SK-N-SH (cell line): ENCODE results near the gene PITPNM1. TPM values are rescaled to one million over a fixed set of nuclear protein-coding genes. Genes with fewer than 3 reads are reported as not detected.

Source experiments
- CTCF ChIA-PET: fragments of 300-600, 350-600 bp; formaldehyde crosslinking; extraction: SDS; loops from one replicate; lab custom pipeline; 2021; lab: Yijun Ruan, JAX
- POLR2A ChIA-PET: fragments of 350-600 bp; sonication (Branson Sonifier 250); formaldehyde crosslinking; extraction: SDS; loops from one replicate; lab custom pipeline; 2020; ENCODE audit warnings: antibody characterized with exemption, inconsistent platforms; lab: Yijun Ruan, JAX
- DNase-seq: peaks from one replicate; pipeline ENCODE4 v3.0.0; 2012
- H2AFZ ChIP-seq: fragments of 200-600 bp; sonication (generic); 2 replicates; pipeline ENCODE4 v1.8.1; 2016; ENCODE audit warnings: antibody characterized with exemption, mild to moderate bottlenecking, low read depth
- H3F3A ChIP-seq: fragments of 200-600 bp; sonication (generic); replicated peaks from 2 replicates; pipeline ENCODE3; 2016; ENCODE audit warnings: antibody characterized with exemption, mild to moderate bottlenecking; ENCODE audit not compliant: insufficient read depth
- H3K27ac ChIP-seq, 2 experiments: fragments of 200-500 bp in 1 of 2; fragments of 200-600 bp in 1 of 2; sonication (Bioruptor generic) in 1 of 2; sonication (generic), shearing (Covaris generic) in 1 of 2; 2 replicates each; pipeline versions ENCODE4 v1.5.1 to v1.6.1; 2014 to 2016; ENCODE audit warnings: low read depth in 2 of 2, inconsistent platforms in 1 of 2, low read length in 1 of 2, mild to moderate bottlenecking in 1 of 2, mixed read lengths in 1 of 2
- H3K27me3 ChIP-seq: fragments of 200-600 bp; sonication (generic), shearing (Covaris generic); 2 replicates; pipeline ENCODE4 v1.6.1; 2016; ENCODE audit warnings: mixed run types; ENCODE audit not compliant: insufficient read depth
- H3K36me3 ChIP-seq, 2 experiments: fragments of 200-500 bp in 1 of 2; fragments of 200-600 bp in 1 of 2; sonication (Bioruptor generic) in 1 of 2; sonication (generic) in 1 of 2; replicated peaks in 1 of 2; 2 replicates each; pipeline versions ENCODE3 to v1.5.1; 2014 to 2016; ENCODE audit warnings: low read length in 1 of 2, mild to moderate bottlenecking in 1 of 2; ENCODE audit not compliant: insufficient read depth in 2 of 2, control insufficient read depth in 1 of 2
- H3K4me1 ChIP-seq, 2 experiments: fragments of 200-500 bp in 1 of 2; fragments of 200-600 bp in 1 of 2; sonication (Bioruptor generic) in 1 of 2; sonication (generic), shearing (Covaris generic) in 1 of 2; 2 replicates each; pipeline versions ENCODE4 v1.5.1 to v1.6.1; 2014 to 2016; ENCODE audit warnings: low read depth in 1 of 2, low read length in 1 of 2, mixed run types in 1 of 2; ENCODE audit not compliant: insufficient read depth in 2 of 2, control insufficient read depth in 1 of 2
- H3K4me2 ChIP-seq: fragments of 200-600 bp; sonication (generic), shearing (Covaris generic); 2 replicates; pipeline ENCODE4 v1.6.1; 2017; ENCODE audit warnings: mixed run types
- H3K4me3 ChIP-seq, 2 experiments: fragments of 200-500 bp in 1 of 2; fragments of 200-600 bp in 1 of 2; sonication (Bioruptor generic) in 1 of 2; sonication (generic), shearing (Covaris generic) in 1 of 2; 2 replicates each; pipeline versions ENCODE4 v1.5.1 to v1.8.1; 2014 to 2016; ENCODE audit warnings: low read depth in 2 of 2, inconsistent platforms in 1 of 2, low read length in 1 of 2, mild to moderate bottlenecking in 1 of 2, mixed read lengths in 1 of 2, moderate library complexity in 1 of 2
- H3K79me2 ChIP-seq: fragments of 200-600 bp; sonication (generic); 2 replicates; pipeline ENCODE4 v1.8.1; 2017; ENCODE audit warnings: mild to moderate bottlenecking; ENCODE audit not compliant: insufficient read depth
- H3K9ac ChIP-seq: fragments of 200-600 bp; sonication (generic); 2 replicates; pipeline ENCODE4 v1.6.1; 2017; ENCODE audit warnings: mixed run types
- H3K9me2 ChIP-seq: fragments of 200-600 bp; sonication (generic); 2 replicates; pipeline ENCODE4 v1.6.1; 2017; ENCODE audit warnings: mixed run types
- H3K9me3 ChIP-seq: fragments of 200-600 bp; sonication (generic); 2 replicates; pipeline ENCODE4 v1.6.1; 2017; ENCODE audit warnings: mixed run types, mild to moderate bottlenecking, moderate library complexity
- H4K20me1 ChIP-seq: fragments of 200-600 bp; sonication (generic); 2 replicates; pipeline ENCODE4 v1.6.1; 2017; ENCODE audit warnings: mild to moderate bottlenecking, mixed run types; ENCODE audit not compliant: insufficient read depth
- ELF1 ChIP-seq: IDR thresholded peaks from 2 replicates; pipeline ENCODE4 v1.4.0; 2012
- FOXM1 ChIP-seq: IDR thresholded peaks from 2 replicates; pipeline ENCODE4 v1.4.0; 2012; ENCODE audit warnings: low read depth, mild to moderate bottlenecking
- GABPA ChIP-seq: IDR thresholded peaks from 2 replicates; pipeline ENCODE4 v1.4.0; 2012; ENCODE audit warnings: low read depth, mild to moderate bottlenecking
- GATA2 ChIP-seq: sonication (generic); formaldehyde crosslinking; IDR thresholded peaks from 2 replicates; pipeline ENCODE4 v1.5.0; 2020; ENCODE audit warnings: mild to moderate bottlenecking, missing genetic modification reagents
- JUND ChIP-seq: IDR thresholded peaks from 2 replicates; pipeline ENCODE4 v1.4.0; 2012
- MEF2A ChIP-seq: IDR thresholded peaks from 2 replicates; pipeline ENCODE4 v1.4.0; 2012; ENCODE audit warnings: low read depth, borderline replicate concordance
- POLR2AphosphoS5 ChIP-seq: IDR thresholded peaks from 2 replicates; pipeline ENCODE4 v1.6.1; 2012; ENCODE audit warnings: low read depth, low read length
- RAD21 ChIP-seq: IDR thresholded peaks from 2 replicates; pipeline ENCODE4 v1.6.1; 2012; ENCODE audit warnings: mild to moderate bottlenecking, low read length
- RCOR1 ChIP-seq: fragments of 150-350 bp; IDR thresholded peaks from 2 replicates; pipeline ENCODE4 v1.6.1; 2017; ENCODE audit warnings: antibody characterized with exemption, low read length
- SIN3A ChIP-seq: IDR thresholded peaks from 2 replicates; pipeline ENCODE4 v1.6.1; 2012; ENCODE audit warnings: low read depth, mild to moderate bottlenecking, low read length, moderate library complexity, borderline replicate concordance
- TAF1 ChIP-seq: IDR thresholded peaks from 2 replicates; pipeline ENCODE4 v1.6.1; 2012; ENCODE audit warnings: low read depth, mild to moderate bottlenecking, low read length, moderate library complexity, borderline replicate concordance
- TEAD4 ChIP-seq: IDR thresholded peaks from 2 replicates; pipeline ENCODE4 v1.4.0; 2012; ENCODE audit warnings: mild to moderate bottlenecking, borderline replicate concordance; ENCODE audit not compliant: insufficient read depth
- YY1 ChIP-seq: IDR thresholded peaks from 2 replicates; pipeline ENCODE4 v1.4.0; 2012; ENCODE audit warnings: low read depth, mild to moderate bottlenecking
- WGBS: methylation state at CpG from one replicate; pipeline ENCODE4 v1.1.6; 2017; ENCODE audit warnings: low lambda C conversion rate; 5-methylcytosine and 5-hydroxymethylcytosine counted together
- polyA plus RNA-seq, 3 experiments: library from polyadenylated mRNA; depleted of rRNA; stranded (reverse); fragments of >200 nt; gene quantifications; 2 replicates each; pipeline ENCODE4 v1.2.3, GENCODE V29; 2012
- TF ChIP-seq, protein P1 (sequence below): IDR thresholded peaks from 2 replicates; pipeline ENCODE4; 2012
- TF ChIP-seq, protein P2 (sequence below): fragments of 150-350 bp; IDR thresholded peaks from 2 replicates; pipeline ENCODE4 v1.6.1; 2017; ENCODE audit warnings: antibody characterized with exemption, low read length, low read depth, borderline replicate concordance
- TF ChIP-seq, protein P3 (sequence below): IDR thresholded peaks from 2 replicates; pipeline ENCODE4 v1.4.0; 2012; ENCODE audit warnings: low read depth, borderline replicate concordance
- TF ChIP-seq, protein P4 (sequence below): IDR thresholded peaks from 2 replicates; pipeline ENCODE4 v1.4.0; 2012; ENCODE audit warnings: low read depth, borderline replicate concordance
- TF ChIP-seq, protein P5 (sequence below): IDR thresholded peaks from 2 replicates; pipeline ENCODE4 v1.6.1; 2012; ENCODE audit warnings: mild to moderate bottlenecking, low read depth, low read length, moderate library complexity

PITPNM1 gene
- polyA plus RNA-seq, 1 of the 3 experiments (the other 2 are of a cell fraction) = 24.2 TPM

DNA sequence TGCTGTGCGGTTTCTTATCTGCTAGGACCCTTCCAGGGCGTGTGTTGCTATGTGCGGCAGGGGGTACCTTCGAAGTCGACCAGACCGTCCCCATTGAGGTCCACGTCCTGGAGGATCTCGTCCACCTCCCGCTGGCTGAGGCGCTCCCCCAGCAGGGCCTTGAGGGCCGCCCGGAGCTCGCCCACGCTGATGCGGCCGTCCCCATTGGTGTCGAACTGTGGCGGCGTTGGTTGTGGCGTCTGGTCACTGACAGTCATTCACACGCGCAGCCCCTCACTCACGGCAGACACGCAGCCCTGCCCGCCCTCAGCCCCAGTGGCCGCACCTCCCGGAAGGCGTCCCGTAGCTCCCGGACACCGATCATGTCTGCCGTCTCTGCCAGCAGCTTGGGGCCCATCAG, 14.6 kb upstream of the PITPNM1 start:
- Histone ChIP-seq H3K4me3 (no peak overlapping the region), H3K36me3 (no peaks in the 10 kb centered on the region), H3F3A (no peaks in the 10 kb centered on the region), H2AFZ (no peak overlapping the region), H3K27ac (no peak overlapping the region), H3K4me2 (no peak overlapping the region), H3K9ac (no peak overlapping the region), H3K9me2 (no peaks in the 10 kb centered on the region), H3K9me3 (no peaks in the 10 kb centered on the region), H4K20me1 (no peaks in the 10 kb centered on the region), H3K27me3 (0 out of 2 replicates have a peak, but pooled peaks cover 4% of the 10 kb centered on the region), H3K4me1 (no peaks in the 10 kb centered on the region; a peak in 1 of 4 replicates), H3K79me2 (no peaks in the 10 kb centered on the region)
- TF ChIP-seq JUND (no peak), TEAD4 (no peak), TAF1 (no peak), RCOR1 (no peak), YY1 (no peak), SIN3A (no peak), GABPA (no peak), MEF2A (no peak), GATA2 (no peak)
- TF ChIP-seq, protein P1, sequence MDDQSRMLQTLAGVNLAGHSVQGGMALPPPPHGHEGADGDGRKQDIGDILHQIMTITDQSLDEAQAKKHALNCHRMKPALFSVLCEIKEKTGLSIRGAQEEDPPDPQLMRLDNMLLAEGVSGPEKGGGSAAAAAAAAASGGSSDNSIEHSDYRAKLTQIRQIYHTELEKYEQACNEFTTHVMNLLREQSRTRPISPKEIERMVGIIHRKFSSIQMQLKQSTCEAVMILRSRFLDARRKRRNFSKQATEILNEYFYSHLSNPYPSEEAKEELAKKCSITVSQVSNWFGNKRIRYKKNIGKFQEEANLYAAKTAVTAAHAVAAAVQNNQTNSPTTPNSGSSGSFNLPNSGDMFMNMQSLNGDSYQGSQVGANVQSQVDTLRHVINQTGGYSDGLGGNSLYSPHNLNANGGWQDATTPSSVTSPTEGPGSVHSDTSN = no peak
- TF ChIP-seq, protein P2, sequence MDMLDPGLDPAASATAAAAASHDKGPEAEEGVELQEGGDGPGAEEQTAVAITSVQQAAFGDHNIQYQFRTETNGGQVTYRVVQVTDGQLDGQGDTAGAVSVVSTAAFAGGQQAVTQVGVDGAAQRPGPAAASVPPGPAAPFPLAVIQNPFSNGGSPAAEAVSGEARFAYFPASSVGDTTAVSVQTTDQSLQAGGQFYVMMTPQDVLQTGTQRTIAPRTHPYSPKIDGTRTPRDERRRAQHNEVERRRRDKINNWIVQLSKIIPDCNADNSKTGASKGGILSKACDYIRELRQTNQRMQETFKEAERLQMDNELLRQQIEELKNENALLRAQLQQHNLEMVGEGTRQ = no peak
- TF ChIP-seq, protein P3, sequence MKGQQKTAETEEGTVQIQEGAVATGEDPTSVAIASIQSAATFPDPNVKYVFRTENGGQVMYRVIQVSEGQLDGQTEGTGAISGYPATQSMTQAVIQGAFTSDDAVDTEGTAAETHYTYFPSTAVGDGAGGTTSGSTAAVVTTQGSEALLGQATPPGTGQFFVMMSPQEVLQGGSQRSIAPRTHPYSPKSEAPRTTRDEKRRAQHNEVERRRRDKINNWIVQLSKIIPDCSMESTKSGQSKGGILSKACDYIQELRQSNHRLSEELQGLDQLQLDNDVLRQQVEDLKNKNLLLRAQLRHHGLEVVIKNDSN = no peak
- POLR2A ChIA-PET = no interaction called here
- CTCF ChIA-PET = interaction anchor here (0.6 to 1.0 kb wide), 2 partner anchors 64 to 203 kb away, joined by 3 read pairs; partner anchors contain the start of gene GSTP1
- no peak for DNase-seq
- WGBS = 81% methylated on average over 16 of the region's 32 CpGs

DNA sequence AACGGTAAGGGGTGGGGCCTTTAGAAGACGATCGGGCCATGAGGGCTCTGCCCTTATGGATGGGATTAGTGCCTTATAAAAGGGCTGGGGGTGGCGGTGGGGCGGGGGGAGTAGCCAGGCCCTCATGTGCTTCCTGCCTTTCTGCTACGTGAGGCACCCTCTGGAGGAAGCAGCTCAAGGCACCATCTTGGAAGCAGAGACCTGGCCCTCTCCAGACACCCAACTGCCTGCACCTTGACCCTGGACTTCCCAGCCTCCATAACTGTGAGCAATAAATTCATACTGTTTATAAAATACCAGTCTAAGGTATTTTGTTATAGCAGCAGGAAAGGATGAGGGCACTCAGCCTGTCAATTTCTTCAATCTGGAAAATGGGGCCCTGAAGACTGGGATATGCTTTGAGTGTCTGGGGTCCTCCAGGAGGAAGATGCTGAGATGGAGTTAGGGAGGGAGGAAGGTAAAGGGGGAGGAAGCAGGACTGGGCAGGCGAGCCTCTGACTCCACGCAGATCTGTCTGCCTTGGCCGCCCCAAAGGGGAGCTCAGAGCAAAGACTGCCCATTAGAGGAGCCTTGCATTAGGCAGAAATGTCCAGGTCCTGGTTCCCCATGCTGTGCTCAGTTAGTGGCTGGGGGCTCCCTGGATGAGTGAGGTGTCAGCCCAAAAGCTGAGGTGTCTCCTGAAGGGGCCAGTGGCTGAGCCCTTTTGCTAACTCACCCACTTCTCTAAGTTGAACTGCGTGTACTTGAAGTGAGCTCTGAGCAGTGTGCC, 12.8 kb upstream of the PITPNM1 start:
- Histone ChIP-seq H3K36me3 (no peaks in the 10 kb centered on the region), H3K9me3 (no peaks in the 10 kb centered on the region)
- TF ChIP-seq, protein P4, sequence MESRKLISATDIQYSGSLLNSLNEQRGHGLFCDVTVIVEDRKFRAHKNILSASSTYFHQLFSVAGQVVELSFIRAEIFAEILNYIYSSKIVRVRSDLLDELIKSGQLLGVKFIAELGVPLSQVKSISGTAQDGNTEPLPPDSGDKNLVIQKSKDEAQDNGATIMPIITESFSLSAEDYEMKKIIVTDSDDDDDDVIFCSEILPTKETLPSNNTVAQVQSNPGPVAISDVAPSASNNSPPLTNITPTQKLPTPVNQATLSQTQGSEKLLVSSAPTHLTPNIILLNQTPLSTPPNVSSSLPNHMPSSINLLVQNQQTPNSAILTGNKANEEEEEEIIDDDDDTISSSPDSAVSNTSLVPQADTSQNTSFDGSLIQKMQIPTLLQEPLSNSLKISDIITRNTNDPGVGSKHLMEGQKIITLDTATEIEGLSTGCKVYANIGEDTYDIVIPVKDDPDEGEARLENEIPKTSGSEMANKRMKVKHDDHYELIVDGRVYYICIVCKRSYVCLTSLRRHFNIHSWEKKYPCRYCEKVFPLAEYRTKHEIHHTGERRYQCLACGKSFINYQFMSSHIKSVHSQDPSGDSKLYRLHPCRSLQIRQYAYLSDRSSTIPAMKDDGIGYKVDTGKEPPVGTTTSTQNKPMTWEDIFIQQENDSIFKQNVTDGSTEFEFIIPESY = no peak
- TF ChIP-seq GATA2 = no peak
- TF ChIP-seq, protein P1 = no peak
- no peak for TF ChIP-seq FOXM1
- no peak for TF ChIP-seq ELF1
- no peak for TF ChIP-seq RAD21
- TF ChIP-seq, protein P5, sequence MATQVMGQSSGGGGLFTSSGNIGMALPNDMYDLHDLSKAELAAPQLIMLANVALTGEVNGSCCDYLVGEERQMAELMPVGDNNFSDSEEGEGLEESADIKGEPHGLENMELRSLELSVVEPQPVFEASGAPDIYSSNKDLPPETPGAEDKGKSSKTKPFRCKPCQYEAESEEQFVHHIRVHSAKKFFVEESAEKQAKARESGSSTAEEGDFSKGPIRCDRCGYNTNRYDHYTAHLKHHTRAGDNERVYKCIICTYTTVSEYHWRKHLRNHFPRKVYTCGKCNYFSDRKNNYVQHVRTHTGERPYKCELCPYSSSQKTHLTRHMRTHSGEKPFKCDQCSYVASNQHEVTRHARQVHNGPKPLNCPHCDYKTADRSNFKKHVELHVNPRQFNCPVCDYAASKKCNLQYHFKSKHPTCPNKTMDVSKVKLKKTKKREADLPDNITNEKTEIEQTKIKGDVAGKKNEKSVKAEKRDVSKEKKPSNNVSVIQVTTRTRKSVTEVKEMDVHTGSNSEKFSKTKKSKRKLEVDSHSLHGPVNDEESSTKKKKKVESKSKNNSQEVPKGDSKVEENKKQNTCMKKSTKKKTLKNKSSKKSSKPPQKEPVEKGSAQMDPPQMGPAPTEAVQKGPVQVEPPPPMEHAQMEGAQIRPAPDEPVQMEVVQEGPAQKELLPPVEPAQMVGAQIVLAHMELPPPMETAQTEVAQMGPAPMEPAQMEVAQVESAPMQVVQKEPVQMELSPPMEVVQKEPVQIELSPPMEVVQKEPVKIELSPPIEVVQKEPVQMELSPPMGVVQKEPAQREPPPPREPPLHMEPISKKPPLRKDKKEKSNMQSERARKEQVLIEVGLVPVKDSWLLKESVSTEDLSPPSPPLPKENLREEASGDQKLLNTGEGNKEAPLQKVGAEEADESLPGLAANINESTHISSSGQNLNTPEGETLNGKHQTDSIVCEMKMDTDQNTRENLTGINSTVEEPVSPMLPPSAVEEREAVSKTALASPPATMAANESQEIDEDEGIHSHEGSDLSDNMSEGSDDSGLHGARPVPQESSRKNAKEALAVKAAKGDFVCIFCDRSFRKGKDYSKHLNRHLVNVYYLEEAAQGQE = no peak
- TF ChIP-seq SIN3A = no peak
- no peak for TF ChIP-seq POLR2AphosphoS5
- TF ChIP-seq, all 33 proteins: peak for 0
- Histone ChIP-seq H3K9ac (no peak overlapping the region), H3F3A (no peaks in the 10 kb centered on the region), H3K9me2 (no peaks in the 10 kb centered on the region), H3K4me3 (no peak overlapping the region), H3K27ac (no peak overlapping the region), H3K4me2 (no peak overlapping the region), H3K4me1 (no peaks in the 10 kb centered on the region; a peak in 1 of 4 replicates), H3K27me3 (peaks cover 4% of the 10 kb centered on the region; the same call in 1 of the 2 replicates), H3K79me2 (no peaks in the 10 kb centered on the region), H2AFZ (no peak overlapping the region), H4K20me1 (no peaks in the 10 kb centered on the region)
- no peak for DNase-seq
- ChIA-PET CTCF (no interaction called here), POLR2A (no interaction called here)
- WGBS = 59% methylated on average over 6 of the region's 10 CpGs
